SK-N-SH treated with all-trans-retinoic acid at 6 μM for 48 hours (cell line): Measurements from ENCODE around the gene CKM.
A peak's percentile ranks its signal among the peaks of the same experiment; 100 is the strongest.

Experiments
- ATAC-seq: fragments of 200-7000 bp; cut with Tn5 transposase; 3 replicates; pipeline ENCODE4 v1.9.1; 2020; ENCODE audit warnings: mild to moderate bottlenecking, moderate library complexity
- ARNTL ChIP-seq: fragments of 450-650 bp; formaldehyde crosslinking; IDR thresholded peaks from 2 replicates; pipeline ENCODE4 v1.5.0; 2020; ENCODE audit warnings: low read depth, mild to moderate bottlenecking, moderate library complexity, borderline replicate concordance
- CREB5 ChIP-seq: fragments of 250-450 bp; sonication (Bioruptor Pico); IDR thresholded peaks from 2 replicates; pipeline ENCODE4 v1.5.1; 2020; ENCODE audit warnings: low read depth, mild to moderate bottlenecking, moderate library complexity
- CSRNP3 ChIP-seq: fragments of 250-450 bp; sonication (Bioruptor Pico); IDR thresholded peaks from 2 replicates; pipeline ENCODE4 v1.5.1; 2021; ENCODE audit warnings: mild to moderate bottlenecking, moderate library complexity
- GLIS3 ChIP-seq: fragments of 250-450 bp; sonication (Bioruptor Pico); IDR thresholded peaks from 2 replicates; pipeline ENCODE4 v1.5.0; 2020; ENCODE audit warnings: mild to moderate bottlenecking, moderate library complexity
- ISL1 ChIP-seq: fragments of 250-450 bp; sonication (Bioruptor Pico); IDR thresholded peaks from 2 replicates; pipeline ENCODE4 v2.1.2; 2022; ENCODE audit warnings: mild to moderate bottlenecking, moderate library complexity
- PATZ1 ChIP-seq: fragments of 250-450 bp; sonication (Bioruptor Pico); IDR thresholded peaks from 2 replicates; pipeline ENCODE4 v1.8.0; 2020; ENCODE audit warnings: mild to moderate bottlenecking, moderate library complexity, borderline replicate concordance
- POU6F1 ChIP-seq: fragments of 250-450 bp; sonication (Bioruptor Pico); IDR thresholded peaks from 2 replicates; pipeline ENCODE4 v1.8.0; 2021; ENCODE audit warnings: low read depth, mild to moderate bottlenecking, moderate library complexity, borderline replicate concordance
- PPARA ChIP-seq: fragments of 250-450 bp; sonication (Bioruptor Pico); IDR thresholded peaks from 2 replicates; pipeline ENCODE4 v1.5.0; 2020; ENCODE audit warnings: mild to moderate bottlenecking, borderline replicate concordance
- RARB ChIP-seq: fragments of 250-450 bp; sonication (Bioruptor Pico); IDR thresholded peaks from 2 replicates; pipeline ENCODE4 v1.8.0; 2021; ENCODE audit warnings: mild to moderate bottlenecking, moderate library complexity
- TCF4 ChIP-seq: fragments of 250-450 bp; sonication (Bioruptor Pico); IDR thresholded peaks from 2 replicates; pipeline ENCODE4 v1.8.0; 2021; ENCODE audit warnings: mild to moderate bottlenecking, moderate library complexity, borderline replicate concordance
- TSHZ2 ChIP-seq: fragments of 250-450 bp; sonication (Bioruptor Pico); IDR thresholded peaks from 2 replicates; pipeline ENCODE4 v1.5.0; 2020; ENCODE audit warnings: mild to moderate bottlenecking, moderate library complexity
- ZC3H10 ChIP-seq: fragments of 250-450 bp; sonication (Bioruptor Pico); IDR thresholded peaks from 2 replicates; pipeline ENCODE4 v1.5.1; 2021; ENCODE audit warnings: mild to moderate bottlenecking, moderate library complexity
- ZFP3 ChIP-seq: fragments of 250-450 bp; sonication (Bioruptor Pico); IDR thresholded peaks from 2 replicates; pipeline ENCODE4 v1.5.0; 2020; ENCODE audit warnings: mild to moderate bottlenecking, moderate library complexity
- ZFP30 ChIP-seq: fragments of 450-650 bp; formaldehyde crosslinking; IDR thresholded peaks from 2 replicates; pipeline ENCODE4 v1.5.0; 2022; ENCODE audit warnings: mild to moderate bottlenecking, moderate library complexity
- ZNF565 ChIP-seq: fragments of 450-650 bp; formaldehyde crosslinking; conservative IDR thresholded peaks from 2 replicates; pipeline ENCODE4 v1.5.0; 2020; ENCODE audit warnings: low read depth, mild to moderate bottlenecking, moderate library complexity
- ZNF70 ChIP-seq: fragments of 450-650 bp; formaldehyde crosslinking; IDR thresholded peaks from 2 replicates; pipeline ENCODE4 v1.5.0; 2020; ENCODE audit warnings: mild to moderate bottlenecking, moderate library complexity
- ZNF8 ChIP-seq: fragments of 450-650 bp; formaldehyde crosslinking; IDR thresholded peaks from 2 replicates; pipeline ENCODE4 v1.5.0; 2020; ENCODE audit warnings: mild to moderate bottlenecking, moderate library complexity

Gene CKM

GRCh38 chr19:45305421-45305820 lies 17.3 kb downstream of the CKM start:
- no peak for TF ChIP-seq RARB (CRISPR knock-in tag)
- TF ChIP-seq CREB5: no peak
- no peak for TF ChIP-seq GLIS3 (CRISPR knock-in tag)
- no peak for TF ChIP-seq ZNF70
- no peak for TF ChIP-seq TSHZ2 (CRISPR knock-in tag)
- no peak for TF ChIP-seq ZNF565
- TF ChIP-seq PPARA (CRISPR knock-in tag): no peak
- TF ChIP-seq ZC3H10 (CRISPR knock-in tag): no peak
- TF ChIP-seq POU6F1: no peak
- TF ChIP-seq ZFP30 (CRISPR knock-in tag): no peak
- no peak for TF ChIP-seq PATZ1 (CRISPR knock-in tag)
- ATAC-seq: peak; percentile 31; the same call in 2 of the 3 replicates

GRCh38 chr19:45305007-45305406 lies 17.7 kb downstream of the CKM start:
- ATAC-seq: peak; percentile 17
- TF ChIP-seq ZNF8 (CRISPR knock-in tag) (no peak), GLIS3 (CRISPR knock-in tag) (no peak)

GRCh38 chr19:45304141-45304926 lies 18.3 kb downstream of the CKM start:
- TF ChIP-seq ZC3H10 (CRISPR knock-in tag): no peak
- no peak for TF ChIP-seq ISL1 (CRISPR knock-in tag)
- TF ChIP-seq ARNTL: no peak
- TF ChIP-seq ZFP3 (CRISPR knock-in tag): peak; percentile 88
- TF ChIP-seq CSRNP3: no peak
- peak; percentile 9; the same call in 1 of the 3 replicates for ATAC-seq

- peak; percentile 95 for TF ChIP-seq ZFP3 (CRISPR knock-in tag)
- TF ChIP-seq TCF4 (CRISPR knock-in tag): no peak
- ATAC-seq: no peak
Measured at GRCh38 chr19:45303269-45304060, 19.2 kb downstream of the CKM start.
